GM23338 (cell line): ENCODE results near the gene DPYSL5. TPM values are rescaled to one million over a fixed set of nuclear protein-coding genes. Genes with fewer than 3 reads are reported as not detected.

Source experiments
- ATAC-seq: fragments of 200-7000 bp; cut with Tn5 transposase; 3 replicates; pipeline ENCODE4 v1.9.1; 2020
- DNase-seq: peaks from one replicate; pipeline ENCODE4 v3.0.0-alpha.2; 2015; ENCODE audit warnings: low spot score
- H2AFZ ChIP-seq: fragments of 200-600 bp; sonication (generic); 2 replicates; pipeline ENCODE4 v1.8.0; 2016; ENCODE audit warnings: antibody characterized with exemption, mild to moderate bottlenecking, moderate library complexity
- H3F3A ChIP-seq: fragments of 200-600 bp; sonication (generic); replicated peaks from 2 replicates; pipeline ENCODE4 v1.8.0; 2017; ENCODE audit warnings: antibody characterized with exemption, mixed run types, low read depth
- H3K27ac ChIP-seq: fragments of 200-600 bp; sonication (generic); 2 replicates; pipeline ENCODE4 v1.6.1; 2016; ENCODE audit warnings: low read depth
- H3K27me3 ChIP-seq: fragments of 200-600 bp; sonication (generic); 2 replicates; pipeline ENCODE4 v1.8.0; 2016; ENCODE audit warnings: mild to moderate bottlenecking, mixed run types, moderate library complexity; ENCODE audit not compliant: insufficient read depth
- H3K36me3 ChIP-seq: fragments of 200-600 bp; sonication (generic); 2 replicates; pipeline ENCODE4 v1.8.0; 2016; ENCODE audit warnings: mild to moderate bottlenecking; ENCODE audit not compliant: insufficient read depth
- H3K4me1 ChIP-seq: fragments of 200-600 bp; sonication (generic); 2 replicates; pipeline ENCODE4 v1.8.0; 2016; ENCODE audit warnings: mild to moderate bottlenecking, moderate library complexity; ENCODE audit not compliant: insufficient read depth
- H3K4me2 ChIP-seq: fragments of 200-600 bp; sonication (generic); 2 replicates; pipeline ENCODE4 v1.7.1; 2017; ENCODE audit warnings: mixed run types
- H3K4me3 ChIP-seq: fragments of 200-600 bp; sonication (generic); 2 replicates; pipeline ENCODE4 v1.6.1; 2016; ENCODE audit warnings: mixed run types
- H3K79me2 ChIP-seq: fragments of 200-600 bp; sonication (generic); replicated peaks from 2 replicates; pipeline ENCODE4 v1.8.0; 2017; ENCODE audit warnings: mild to moderate bottlenecking; ENCODE audit not compliant: insufficient read depth
- H3K9me2 ChIP-seq: fragments of 200-600 bp; sonication (generic); 2 replicates; pipeline ENCODE4 v1.8.0; 2017; ENCODE audit not compliant: insufficient read depth
- H4K20me1 ChIP-seq: fragments of 200-600 bp; sonication (generic); replicated peaks from 2 replicates; pipeline ENCODE4 v1.8.0; 2017; ENCODE audit warnings: mild to moderate bottlenecking; ENCODE audit not compliant: insufficient read depth
- H3K27ac Mint-ChIP-seq: 2 replicates; pipeline ENCODE4 v1.8.0; 2020; ENCODE audit warnings: inconsistent platforms, mild to moderate bottlenecking, moderate library complexity, mixed read lengths
- H3K27me3 Mint-ChIP-seq: 3 replicates; pipeline ENCODE4 v1.8.0; 2022; ENCODE audit warnings: low read depth, mild to moderate bottlenecking, moderate library complexity, mixed read lengths, inconsistent platforms; ENCODE audit not compliant: insufficient read depth, poor library complexity
- H3K36me3 Mint-ChIP-seq: 3 replicates; pipeline ENCODE4 v1.8.0; 2021; ENCODE audit warnings: low read depth, mild to moderate bottlenecking, inconsistent platforms, moderate library complexity, mixed read lengths
- H3K4me1 Mint-ChIP-seq: 3 replicates; pipeline ENCODE4 v1.8.0; 2020; ENCODE audit warnings: mild to moderate bottlenecking, inconsistent platforms, mixed read lengths
- H3K4me3 Mint-ChIP-seq: 3 replicates; pipeline ENCODE4 v1.8.0; 2021; ENCODE audit warnings: moderate library complexity, mild to moderate bottlenecking, inconsistent platforms, mixed read lengths
- H3K9me3 Mint-ChIP-seq: 3 replicates; pipeline ENCODE4 v1.8.0; 2020; ENCODE audit warnings: moderate library complexity, mild to moderate bottlenecking, inconsistent platforms, mixed read lengths
- CREB1 ChIP-seq: fragments of 250-450 bp; sonication (Bioruptor Pico); IDR thresholded peaks from 2 replicates; pipeline ENCODE4 v1.5.0; 2020; ENCODE audit warnings: low read depth, mild to moderate bottlenecking, moderate library complexity
- CTCF ChIP-seq, 2 experiments: fragments of 200-600 bp in 1 of 2; sonication (generic) in 1 of 2; conservative IDR thresholded peaks; 2 replicates each; pipeline versions ENCODE4 v1.5.1 to v1.6.1; 2016 to 2017; ENCODE audit warnings: antibody characterized with exemption in 2 of 2, low read depth in 2 of 2, mild to moderate bottlenecking in 2 of 2, moderate library complexity in 1 of 2
- EZH2phosphoT487 ChIP-seq: fragments of 200-600 bp; sonication (generic); IDR thresholded peaks from one replicate; pipeline ENCODE4 v1.8.1; 2018; ENCODE audit warnings: antibody characterized with exemption; ENCODE audit not compliant: unreplicated experiment
- NANOG ChIP-seq: IDR thresholded peaks from 2 replicates; pipeline ENCODE4 v1.6.1; 2016; ENCODE audit warnings: antibody characterized with exemption, borderline replicate concordance
- STAT1 ChIP-seq: IDR thresholded peaks from one replicate; pipeline ENCODE4 v1.6.1; 2016; ENCODE audit warnings: antibody characterized with exemption; ENCODE audit not compliant: unreplicated experiment
- ZNF114 ChIP-seq: fragments of 250-450 bp; sonication (Bioruptor Pico); IDR thresholded peaks from 2 replicates; pipeline ENCODE4 v1.5.0; 2020; ENCODE audit warnings: mild to moderate bottlenecking, moderate library complexity
- polyA plus RNA-seq: library from polyadenylated mRNA; unstranded; fragments of >200 nt; fragmentation: Nextera tagmentation; extraction: Ambion mirVana; gene quantifications from 2 replicates; pipeline ENCODE4 v1.2.1, GENCODE V29; 2016
- total RNA-seq: library from RNA; depleted of rRNA; stranded (reverse); fragments of >200 nt; shearing (Covaris generic); gene quantifications from 2 replicates; pipeline ENCODE4 v1.2.3, GENCODE V29; 2014
- TF ChIP-seq, protein P1 (sequence below): fragments of 250-450 bp; sonication (Bioruptor Pico); IDR thresholded peaks from 2 replicates; pipeline ENCODE4 v1.5.0; 2020; ENCODE audit warnings: mild to moderate bottlenecking, moderate library complexity

DPYSL5 gene
- total and polyA plus RNA-seq, 2 experiments from 2014 or later: 3.1 to 8.1 TPM

DNA sequence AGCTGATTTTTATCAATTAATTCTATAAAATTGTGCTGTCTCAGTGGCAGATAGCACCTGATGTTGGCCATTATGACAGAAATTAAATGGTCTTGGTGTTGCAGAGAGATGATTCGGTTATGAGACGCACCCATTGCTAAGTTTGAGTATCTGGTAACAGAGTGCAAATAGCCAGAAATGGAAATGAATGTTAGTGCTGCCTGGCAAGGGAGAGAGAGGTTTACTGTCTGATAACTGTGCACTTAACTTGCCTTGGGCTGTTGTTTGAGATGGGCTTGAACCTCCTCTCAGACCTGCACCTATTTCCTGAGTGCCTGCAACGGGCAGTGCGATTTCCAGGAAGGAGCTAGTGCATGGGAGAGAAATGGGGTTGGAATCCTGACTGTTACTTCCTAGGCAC is 11.7 kb downstream of the DPYSL5 start (continued):
- TF ChIP-seq, protein P1, sequence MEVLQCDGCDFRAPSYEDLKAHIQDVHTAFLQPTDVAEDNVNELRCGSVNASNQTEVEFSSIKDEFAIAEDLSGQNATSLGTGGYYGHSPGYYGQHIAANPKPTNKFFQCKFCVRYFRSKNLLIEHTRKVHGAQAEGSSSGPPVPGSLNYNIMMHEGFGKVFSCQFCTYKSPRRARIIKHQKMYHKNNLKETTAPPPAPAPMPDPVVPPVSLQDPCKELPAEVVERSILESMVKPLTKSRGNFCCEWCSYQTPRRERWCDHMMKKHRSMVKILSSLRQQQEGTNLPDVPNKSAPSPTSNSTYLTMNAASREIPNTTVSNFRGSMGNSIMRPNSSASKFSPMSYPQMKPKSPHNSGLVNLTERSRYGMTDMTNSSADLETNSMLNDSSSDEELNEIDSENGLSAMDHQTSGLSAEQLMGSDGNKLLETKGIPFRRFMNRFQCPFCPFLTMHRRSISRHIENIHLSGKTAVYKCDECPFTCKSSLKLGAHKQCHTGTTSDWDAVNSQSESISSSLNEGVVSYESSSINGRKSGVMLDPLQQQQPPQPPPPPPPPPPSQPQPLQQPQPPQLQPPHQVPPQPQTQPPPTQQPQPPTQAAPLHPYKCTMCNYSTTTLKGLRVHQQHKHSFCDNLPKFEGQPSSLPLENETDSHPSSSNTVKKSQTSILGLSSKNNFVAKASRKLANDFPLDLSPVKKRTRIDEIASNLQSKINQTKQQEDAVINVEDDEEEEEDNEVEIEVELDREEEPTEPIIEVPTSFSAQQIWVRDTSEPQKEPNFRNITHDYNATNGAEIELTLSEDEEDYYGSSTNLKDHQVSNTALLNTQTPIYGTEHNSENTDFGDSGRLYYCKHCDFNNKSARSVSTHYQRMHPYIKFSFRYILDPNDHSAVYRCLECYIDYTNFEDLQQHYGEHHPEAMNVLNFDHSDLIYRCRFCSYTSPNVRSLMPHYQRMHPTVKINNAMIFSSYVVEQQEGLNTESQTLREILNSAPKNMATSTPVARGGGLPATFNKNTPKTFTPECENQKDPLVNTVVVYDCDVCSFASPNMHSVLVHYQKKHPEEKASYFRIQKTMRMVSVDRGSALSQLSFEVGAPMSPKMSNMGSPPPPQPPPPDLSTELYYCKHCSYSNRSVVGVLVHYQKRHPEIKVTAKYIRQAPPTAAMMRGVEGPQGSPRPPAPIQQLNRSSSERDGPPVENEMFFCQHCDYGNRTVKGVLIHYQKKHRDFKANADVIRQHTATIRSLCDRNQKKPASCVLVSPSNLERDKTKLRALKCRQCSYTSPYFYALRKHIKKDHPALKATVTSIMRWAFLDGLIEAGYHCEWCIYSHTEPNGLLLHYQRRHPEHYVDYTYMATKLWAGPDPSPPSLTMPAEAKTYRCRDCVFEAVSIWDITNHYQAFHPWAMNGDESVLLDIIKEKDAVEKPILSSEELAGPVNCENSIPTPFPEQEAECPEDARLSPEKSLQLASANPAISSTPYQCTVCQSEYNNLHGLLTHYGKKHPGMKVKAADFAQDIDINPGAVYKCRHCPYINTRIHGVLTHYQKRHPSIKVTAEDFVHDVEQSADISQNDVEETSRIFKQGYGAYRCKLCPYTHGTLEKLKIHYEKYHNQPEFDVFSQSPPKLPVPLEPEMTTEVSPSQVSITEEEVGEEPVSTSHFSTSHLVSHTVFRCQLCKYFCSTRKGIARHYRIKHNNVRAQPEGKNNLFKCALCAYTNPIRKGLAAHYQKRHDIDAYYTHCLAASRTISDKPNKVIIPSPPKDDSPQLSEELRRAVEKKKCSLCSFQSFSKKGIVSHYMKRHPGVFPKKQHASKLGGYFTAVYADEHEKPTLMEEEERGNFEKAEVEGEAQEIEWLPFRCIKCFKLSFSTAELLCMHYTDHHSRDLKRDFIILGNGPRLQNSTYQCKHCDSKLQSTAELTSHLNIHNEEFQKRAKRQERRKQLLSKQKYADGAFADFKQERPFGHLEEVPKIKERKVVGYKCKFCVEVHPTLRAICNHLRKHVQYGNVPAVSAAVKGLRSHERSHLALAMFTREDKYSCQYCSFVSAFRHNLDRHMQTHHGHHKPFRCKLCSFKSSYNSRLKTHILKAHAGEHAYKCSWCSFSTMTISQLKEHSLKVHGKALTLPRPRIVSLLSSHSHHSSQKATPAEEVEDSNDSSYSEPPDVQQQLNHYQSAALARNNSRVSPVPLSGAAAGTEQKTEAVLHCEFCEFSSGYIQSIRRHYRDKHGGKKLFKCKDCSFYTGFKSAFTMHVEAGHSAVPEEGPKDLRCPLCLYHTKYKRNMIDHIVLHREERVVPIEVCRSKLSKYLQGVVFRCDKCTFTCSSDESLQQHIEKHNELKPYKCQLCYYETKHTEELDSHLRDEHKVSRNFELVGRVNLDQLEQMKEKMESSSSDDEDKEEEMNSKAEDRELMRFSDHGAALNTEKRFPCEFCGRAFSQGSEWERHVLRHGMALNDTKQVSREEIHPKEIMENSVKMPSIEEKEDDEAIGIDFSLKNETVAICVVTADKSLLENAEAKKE (CRISPR knock-in tag): no peak
- TF ChIP-seq NANOG: no peak
- no peak for TF ChIP-seq STAT1
- TF ChIP-seq EZH2phosphoT487: no peak

- H3K27ac Mint-ChIP-seq: no peak overlapping the region
- TF ChIP-seq EZH2phosphoT487 (no peak), CTCF (conservative IDR thresholded peaks at IDR 0.05; ENCODE audit: low read depth in 2 of 2) (no peak), ZNF114 (CRISPR knock-in tag) (no peak), CREB1 (CRISPR knock-in tag) (no peak)
- TF ChIP-seq, protein P1 (CRISPR knock-in tag): no peak
Observed at GRCh38 chr2:26860211-26860850, 12.4 kb downstream of the DPYSL5 start.

More at GRCh38 chr2:26860211-26860850, 12.4 kb downstream of the DPYSL5 start:
- Histone ChIP-seq H3K27ac (no peak overlapping the region), H2AFZ (no peak overlapping the region), H3K4me2 (no peak overlapping the region), H3K79me2 (no peaks in the 10 kb centered on the region), H4K20me1 (no peaks in the 10 kb centered on the region; the same call in 1 of the 2 replicates), H3K4me3 (no peak overlapping the region), H3K4me1 (no peaks in the 10 kb centered on the region), H3F3A (no peaks in the 10 kb centered on the region), H3K36me3 (no peaks in the 10 kb centered on the region), H3K27me3 (0 out of 2 replicates have a peak, but pooled peaks cover 2% of the 10 kb centered on the region), H3K9me2 (no peaks in the 10 kb centered on the region)
- Mint-ChIP-seq H3K9me3 (no peaks in the 10 kb centered on the region), H3K4me1 (no peaks in the 10 kb centered on the region), H3K27me3 (peaks cover 6% of the 10 kb centered on the region), H3K36me3 (no peaks in the 10 kb centered on the region), H3K4me3 (no peak overlapping the region)
- DNase-seq: no peak
- no peak for ATAC-seq
